Osteoblast (primary cell): ENCODE data around the gene PDE9A. TPM values are rescaled to one million over a fixed set of nuclear protein-coding genes. Genes with fewer than 3 reads are reported as not detected.

Source experiments
- DNase-seq: peaks from one replicate; pipeline ENCODE4 v3.0.0; 2011; ENCODE audit warnings: low spot score, mixed read lengths; ENCODE audit not compliant: insufficient read length; ENCODE audit errors: missing footprints
- H2AFZ ChIP-seq: 2 replicates; pipeline ENCODE4 v1.6.0; 2011; ENCODE audit warnings: mild to moderate bottlenecking, low read length
- H3K27ac ChIP-seq: 2 replicates; pipeline ENCODE4 v1.5.1; 2011; ENCODE audit warnings: mild to moderate bottlenecking, low read depth, low read length, moderate library complexity
- H3K27me3 ChIP-seq: 2 replicates; pipeline ENCODE4 v1.6.0; 2012; ENCODE audit warnings: mild to moderate bottlenecking, control low read depth, inconsistent platforms, low read length, moderate library complexity; ENCODE audit not compliant: insufficient read depth
- H3K36me3 ChIP-seq: 2 replicates; pipeline ENCODE4 v1.5.1; 2011; ENCODE audit warnings: mild to moderate bottlenecking, low read length, control low read depth, moderate library complexity; ENCODE audit not compliant: insufficient read depth
- H3K4me1 ChIP-seq: 2 replicates; pipeline ENCODE4 v1.5.1; 2011; ENCODE audit warnings: mild to moderate bottlenecking, low read length, control low read depth, moderate library complexity; ENCODE audit not compliant: insufficient read depth
- H3K4me2 ChIP-seq: 2 replicates; pipeline ENCODE4 v1.6.0; 2011; ENCODE audit warnings: mild to moderate bottlenecking, low read length; ENCODE audit not compliant: insufficient read depth
- H3K4me3 ChIP-seq: fragments of 200-600 bp; sonication (generic); 3 replicates; pipeline ENCODE4 v1.5.1; 2012; ENCODE audit warnings: mild to moderate bottlenecking, low read length, inconsistent platforms; ENCODE audit not compliant: insufficient read depth
- H3K79me2 ChIP-seq: 2 replicates; pipeline ENCODE4 v1.6.0; 2012; ENCODE audit warnings: mild to moderate bottlenecking, low read length, control low read depth, inconsistent platforms; ENCODE audit not compliant: insufficient read depth
- H3K9me3 ChIP-seq: 2 replicates; pipeline ENCODE4 v1.5.1; 2011; ENCODE audit warnings: low read depth, low read length, control low read depth
- H4K20me1 ChIP-seq: 2 replicates; pipeline ENCODE4 v1.6.0; 2012; ENCODE audit warnings: mild to moderate bottlenecking, low read length, control low read depth; ENCODE audit not compliant: insufficient read depth
- CTCF ChIP-seq: IDR thresholded peaks from 2 replicates; pipeline ENCODE4 v1.5.1; 2011; ENCODE audit warnings: mild to moderate bottlenecking, low read depth, low read length, moderate library complexity; ENCODE audit errors: extremely low read depth
- total RNA-seq: library from RNA; depleted of rRNA; stranded (reverse); fragments of >200 nt; gene quantifications from 2 replicates; pipeline ENCODE4 v1.2.3, GENCODE V29; 2012

Gene PDE9A
- total RNA-seq, 1 donor = 0.36 TPM

GRCh38 chr21:42775891-42776290, 122.5 kb downstream of the PDE9A start:
- H3K27ac ChIP-seq = no peak overlapping the region
- DNase-seq = peak; percentile 69
- TF ChIP-seq CTCF = no peak

GRCh38 chr21:42777064-42777756, 123.8 kb downstream of the PDE9A start:
- no peak overlapping the region for H2AFZ ChIP-seq
- no peaks in the 10 kb centered on the region for H3K4me1 ChIP-seq
- no peaks in the 10 kb centered on the region for H3K79me2 ChIP-seq
- no peaks in the 10 kb centered on the region for H3K9me3 ChIP-seq
- TF ChIP-seq CTCF = no peak
- H3K27me3 ChIP-seq = peaks cover 22% of the 10 kb centered on the region
- no peak overlapping the region for H3K4me2 ChIP-seq
- no peaks in the 10 kb centered on the region for H3K36me3 ChIP-seq
- DNase-seq = peak; percentile 78
- no peak overlapping the region for H3K27ac ChIP-seq
- no peaks in the 10 kb centered on the region for H4K20me1 ChIP-seq
- H3K4me3 ChIP-seq = no peak overlapping the region

More at GRCh38 chr21:42775891-42776290, 122.5 kb downstream of the PDE9A start:
- H3K79me2 ChIP-seq = no peaks in the 10 kb centered on the region
- H3K4me3 ChIP-seq = no peak overlapping the region
- H3K4me2 ChIP-seq = no peak overlapping the region
- H4K20me1 ChIP-seq = no peaks in the 10 kb centered on the region
- H3K4me1 ChIP-seq = no peaks in the 10 kb centered on the region
- H3K27me3 ChIP-seq = peaks cover 14% of the 10 kb centered on the region
- no peaks in the 10 kb centered on the region for H3K9me3 ChIP-seq
- H3K36me3 ChIP-seq = no peaks in the 10 kb centered on the region
- no peak overlapping the region for H2AFZ ChIP-seq

- Histone ChIP-seq H3K36me3 (no peaks in the 10 kb centered on the region), H3K4me3 (no peak overlapping the region), H4K20me1 (no peaks in the 10 kb centered on the region), H3K9me3 (no peaks in the 10 kb centered on the region), H3K4me2 (no peak overlapping the region), H3K4me1 (no peaks in the 10 kb centered on the region), H2AFZ (no peak overlapping the region), H3K27ac (no peak overlapping the region), H3K27me3 (peaks cover 26% of the 10 kb centered on the region), H3K79me2 (no peaks in the 10 kb centered on the region)
- peak; percentile 71 for DNase-seq
- no peak for TF ChIP-seq CTCF
Measured at GRCh38 chr21:42777757-42778344, 124.4 kb downstream of the PDE9A start.

GRCh38 chr21:42779431-42779861, 126.0 kb downstream of the PDE9A start:
- no peak overlapping the region for H2AFZ ChIP-seq
- no peak overlapping the region for H3K27ac ChIP-seq
- H3K4me1 ChIP-seq = no peaks in the 10 kb centered on the region
- DNase-seq = peak; percentile 51
- no peak overlapping the region for H3K4me3 ChIP-seq
- H3K4me2 ChIP-seq = no peak overlapping the region
- TF ChIP-seq CTCF = no peak
- no peaks in the 10 kb centered on the region for H3K9me3 ChIP-seq
- H4K20me1 ChIP-seq = no peaks in the 10 kb centered on the region
- no peaks in the 10 kb centered on the region for H3K36me3 ChIP-seq
- no peaks in the 10 kb centered on the region for H3K79me2 ChIP-seq
- H3K27me3 ChIP-seq = peaks cover 34% of the 10 kb centered on the region
